GM18505 (cell line): ENCODE measurements around the gene CARMIL3.

Experiments
- ATAC-seq: cut with Tn5 transposase; IDR thresholded peaks from one replicate; pipeline ENCODE4 v1.9.1; 2021; ENCODE audit not compliant: unreplicated experiment
- POLR2A ChIP-seq: IDR thresholded peaks from 4 replicates; pipeline ENCODE4 v1.6.1; 2011; ENCODE audit warnings: borderline replicate concordance; ENCODE audit not compliant: insufficient read depth, insufficient read length; ENCODE audit errors: extremely low read depth

CARMIL3 gene

GRCh38 chr14:24108336-24108874 is 56.6 kb downstream of the CARMIL3 start:
- no peak for TF ChIP-seq POLR2A
- no peak for ATAC-seq

DNA sequence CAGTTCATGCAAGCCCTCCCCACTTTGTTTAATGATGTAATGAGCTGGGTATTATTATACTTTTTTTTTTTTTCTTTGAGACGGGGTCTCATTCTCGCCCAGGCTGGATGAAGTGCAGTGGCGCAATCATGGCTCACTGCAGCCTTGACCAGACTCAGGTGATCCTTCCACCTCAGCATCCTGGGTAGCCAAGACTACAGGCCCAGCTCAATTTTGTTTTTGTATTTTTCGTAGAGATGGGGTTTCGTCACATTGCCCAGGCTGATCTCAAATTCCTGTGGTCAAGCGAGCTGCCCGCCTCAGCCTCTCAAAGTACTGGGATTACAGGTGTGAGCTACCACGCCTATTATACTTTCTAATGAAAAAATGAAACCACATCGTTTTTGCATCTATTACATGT is 58.3 kb downstream of the CARMIL3 start:
- ATAC-seq = no peak
- no peak for TF ChIP-seq POLR2A

DNA sequence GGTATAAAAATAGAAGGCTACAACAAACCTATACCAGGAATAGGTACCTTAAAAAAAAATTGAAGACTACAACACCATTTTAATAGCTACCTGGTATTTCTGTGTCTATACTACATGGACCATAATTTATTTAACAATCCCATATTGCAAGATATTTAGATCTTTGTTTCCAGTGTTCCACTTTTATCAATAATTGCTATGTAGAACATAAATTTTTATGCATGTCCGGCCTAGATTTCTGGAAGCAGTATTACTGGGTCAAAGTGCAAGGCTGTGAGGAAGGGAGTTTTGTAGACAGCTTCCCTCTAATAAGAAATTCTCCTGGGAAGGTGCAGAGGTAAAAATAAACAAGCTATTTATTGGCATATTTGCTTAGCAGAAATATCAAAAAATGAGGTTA is 58.7 kb downstream of the CARMIL3 start:
- no peak for ATAC-seq
- TF ChIP-seq POLR2A = no peak

- no peak for TF ChIP-seq POLR2A
- ATAC-seq = no peak
Measured at GRCh38 chr14:24113379-24113800, 61.6 kb downstream of the CARMIL3 start.

GRCh38 chr14:24113801-24114531 is 62.2 kb downstream of the CARMIL3 start:
- peak; percentile 82 for TF ChIP-seq POLR2A
- peak; percentile 19 for ATAC-seq

- TF ChIP-seq POLR2A = peak; percentile 72
- peak; percentile 80 for ATAC-seq
Measured at GRCh38 chr14:24114532-24115421, 63.0 kb downstream of the CARMIL3 start, which contains the start of the genes DCAF11 and NRL. Gene DCAF11 (plus strand): TSS chr14:24114777. CDS start chr14:24115595, 818 bp downstream. Gene NRL (minus strand): TSS chr14:24114949. CDS start chr14:24082848, 32,101 bp downstream.

- TF ChIP-seq POLR2A = no peak
- ATAC-seq = no peak
Measured at GRCh38 chr14:24115422-24116127, 63.8 kb downstream of the CARMIL3 start.

GRCh38 chr14:24116128-24116814 is 64.5 kb downstream of the CARMIL3 start:
- no peak for TF ChIP-seq POLR2A
- no peak for ATAC-seq

- ATAC-seq = no peak
- no peak for TF ChIP-seq POLR2A
Measured at GRCh38 chr14:24117179-24117578, 65.4 kb downstream of the CARMIL3 start.
